ENCODE results near the gene HEMK1. TPM values are rescaled to one million over a fixed set of nuclear protein-coding genes. Genes with fewer than 3 reads are reported as not detected.

Gene HEMK1
- total RNA-seq, 4 donors from 2014 or later: 4.8 to 8.3 (median 6.7) TPM

DNA sequence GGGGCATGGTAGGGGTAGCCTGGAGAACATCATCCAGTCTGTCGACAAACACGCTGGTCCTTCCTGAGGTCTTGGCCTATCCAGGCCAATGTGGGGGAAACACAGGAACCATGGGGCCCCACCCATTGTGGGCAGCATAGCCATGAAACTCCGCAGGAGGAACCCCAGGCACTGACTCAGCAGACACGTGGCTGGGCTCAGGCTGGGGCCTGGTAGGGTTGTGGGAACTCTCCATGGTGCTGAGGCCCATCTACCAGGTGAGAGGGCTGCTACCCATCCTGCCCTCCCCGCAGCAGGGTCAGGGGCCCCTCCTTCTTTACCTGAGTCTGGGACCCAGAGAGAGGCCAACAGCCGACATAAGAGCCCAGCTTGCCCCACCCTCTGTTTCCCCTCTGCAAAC is 43.3 kb upstream of the HEMK1 start:
- TF ChIP-seq, protein P1, sequence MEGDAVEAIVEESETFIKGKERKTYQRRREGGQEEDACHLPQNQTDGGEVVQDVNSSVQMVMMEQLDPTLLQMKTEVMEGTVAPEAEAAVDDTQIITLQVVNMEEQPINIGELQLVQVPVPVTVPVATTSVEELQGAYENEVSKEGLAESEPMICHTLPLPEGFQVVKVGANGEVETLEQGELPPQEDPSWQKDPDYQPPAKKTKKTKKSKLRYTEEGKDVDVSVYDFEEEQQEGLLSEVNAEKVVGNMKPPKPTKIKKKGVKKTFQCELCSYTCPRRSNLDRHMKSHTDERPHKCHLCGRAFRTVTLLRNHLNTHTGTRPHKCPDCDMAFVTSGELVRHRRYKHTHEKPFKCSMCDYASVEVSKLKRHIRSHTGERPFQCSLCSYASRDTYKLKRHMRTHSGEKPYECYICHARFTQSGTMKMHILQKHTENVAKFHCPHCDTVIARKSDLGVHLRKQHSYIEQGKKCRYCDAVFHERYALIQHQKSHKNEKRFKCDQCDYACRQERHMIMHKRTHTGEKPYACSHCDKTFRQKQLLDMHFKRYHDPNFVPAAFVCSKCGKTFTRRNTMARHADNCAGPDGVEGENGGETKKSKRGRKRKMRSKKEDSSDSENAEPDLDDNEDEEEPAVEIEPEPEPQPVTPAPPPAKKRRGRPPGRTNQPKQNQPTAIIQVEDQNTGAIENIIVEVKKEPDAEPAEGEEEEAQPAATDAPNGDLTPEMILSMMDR (IDR thresholded peaks at IDR 0.05): no peak
- DNase-seq (ENCODE audit: low spot score) (no peak), ATAC-seq (ENCODE audit: low FRiP score) (no peak)

DNA sequence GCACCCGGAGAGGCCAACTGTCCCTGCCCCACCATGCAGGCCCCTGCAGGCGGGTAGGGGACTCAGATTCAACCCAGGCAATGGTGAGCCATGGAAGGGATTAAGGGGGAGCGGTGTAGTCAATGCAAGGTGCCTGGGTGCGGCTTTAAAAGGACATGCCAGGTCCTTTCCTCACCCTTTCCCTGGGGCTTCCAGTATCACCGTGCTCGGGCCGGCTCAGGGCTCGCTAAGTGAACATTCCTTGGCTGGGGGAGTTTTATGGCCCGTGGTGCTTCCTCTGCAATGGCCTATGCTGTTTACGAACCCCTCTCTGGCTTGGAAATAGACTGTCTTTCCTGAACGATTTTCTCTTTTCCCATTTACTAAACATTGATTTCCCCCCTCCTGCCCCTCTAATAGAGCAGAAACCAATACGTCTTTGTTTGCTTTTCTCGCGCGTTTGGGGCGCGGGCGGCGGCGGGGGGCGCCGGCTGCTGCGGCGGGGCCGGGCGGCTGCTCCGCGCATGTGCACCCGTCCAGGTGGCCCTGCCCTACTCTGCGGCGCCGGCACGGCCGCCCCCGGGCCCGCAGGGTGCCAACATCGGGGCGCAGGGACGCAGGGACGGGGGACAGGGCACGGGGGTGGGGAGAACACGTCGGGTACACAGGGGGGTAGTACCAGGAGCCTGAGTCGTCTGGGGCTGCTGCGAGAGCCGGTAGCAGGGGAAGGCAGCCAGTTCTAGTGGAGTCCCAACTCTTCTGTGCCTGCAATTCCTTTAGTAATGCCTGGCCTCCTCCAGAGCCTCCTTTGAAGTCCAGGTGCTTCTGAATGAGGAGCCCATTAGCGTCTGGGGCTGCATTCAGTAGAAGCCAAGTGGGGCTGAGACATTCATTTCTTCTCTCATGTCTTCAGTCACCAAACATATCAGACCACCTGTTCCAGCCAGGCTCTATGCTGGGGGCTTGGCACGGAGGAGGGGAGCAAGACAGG is 39.0 kb upstream of the HEMK1 start:
- DNase-seq (ENCODE audit: low spot score) (no peak), ATAC-seq (ENCODE audit: low FRiP score) (no peak)
- TF ChIP-seq, protein P1 (IDR thresholded peaks at IDR 0.05): no peak

DNA sequence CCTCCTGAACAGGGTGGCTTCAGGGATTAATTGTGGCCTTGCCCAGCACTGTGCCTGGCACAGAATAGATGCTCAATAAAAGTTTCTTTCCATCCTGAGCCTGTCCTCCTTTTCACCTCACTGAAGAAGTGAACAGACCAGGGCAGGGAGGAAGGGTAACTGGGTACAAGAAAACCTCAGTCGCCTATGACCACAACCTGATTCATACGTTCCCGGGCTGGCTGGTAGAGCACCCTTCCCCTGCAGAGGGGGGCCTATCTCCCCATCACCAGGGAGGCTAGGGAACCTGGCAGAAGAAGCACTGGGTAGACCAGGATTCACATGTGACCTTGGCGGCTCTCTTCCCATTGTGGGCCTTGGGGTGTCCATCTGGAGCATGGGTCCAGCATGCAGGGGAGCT is 38.1 kb upstream of the HEMK1 start:
- TF ChIP-seq, protein P1 (IDR thresholded peaks at IDR 0.05): no peak
- DNase-seq (ENCODE audit: low spot score): no peak
- no peak for ATAC-seq (ENCODE audit: low FRiP score)

DNA sequence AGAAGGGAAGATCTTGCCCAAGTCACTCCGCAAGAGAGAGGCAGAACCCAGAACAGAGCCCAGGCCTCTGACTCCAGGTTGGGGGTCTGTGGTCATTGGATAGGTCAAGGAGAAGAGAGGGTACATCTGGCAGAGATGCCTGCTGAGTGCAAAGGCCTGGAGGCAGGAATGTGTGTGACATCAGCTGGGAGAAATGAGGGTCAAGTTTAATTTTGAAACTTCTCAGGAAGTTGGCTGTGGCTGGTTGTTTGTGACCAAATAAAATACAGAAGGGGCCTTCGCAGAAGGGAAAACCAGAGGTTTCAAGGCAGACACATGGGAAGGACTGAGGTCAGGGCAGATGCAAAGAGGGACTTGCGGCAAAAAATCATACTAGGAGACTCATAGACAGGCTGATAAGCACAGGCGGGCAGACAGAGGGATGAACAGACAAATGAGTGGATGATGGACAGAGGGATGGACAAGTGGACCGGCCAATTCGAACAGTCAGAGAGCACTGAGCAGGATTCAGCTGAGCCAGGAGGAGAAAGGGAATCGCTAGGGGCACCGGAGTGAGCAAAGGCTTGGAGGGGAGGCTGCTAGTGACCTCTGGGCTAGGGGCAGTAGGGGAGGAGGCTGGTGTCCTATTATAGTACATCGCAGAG is 37.1 kb upstream of the HEMK1 start:
- ATAC-seq (ENCODE audit: low FRiP score) (no peak), DNase-seq (ENCODE audit: low spot score) (no peak)
- TF ChIP-seq, protein P1 (IDR thresholded peaks at IDR 0.05): no peak

DNA sequence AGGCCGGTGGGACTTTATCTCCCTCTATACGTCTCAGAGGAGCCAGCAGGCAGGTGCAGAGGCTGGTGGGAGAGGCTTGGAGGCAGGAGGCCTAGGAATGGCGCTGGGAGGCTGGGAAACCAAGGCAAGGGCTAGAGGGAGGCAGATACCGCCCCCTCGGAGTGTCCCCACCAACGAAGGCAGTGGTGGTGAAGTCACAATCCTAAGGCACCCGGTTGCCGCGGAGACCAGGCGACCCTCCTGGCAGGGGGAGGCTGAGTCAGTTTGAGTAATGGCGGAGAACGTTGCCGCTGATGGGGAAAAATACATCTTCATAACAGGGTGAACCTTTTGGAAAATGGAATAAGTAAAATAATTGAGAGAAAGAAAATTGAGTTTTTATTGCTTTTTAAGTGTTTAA is 36.0 kb upstream of the HEMK1 start:
- DNase-seq (ENCODE audit: low spot score) (no peak), ATAC-seq (ENCODE audit: low FRiP score) (no peak)
- TF ChIP-seq, protein P1 (IDR thresholded peaks at IDR 0.05): no peak

DNA sequence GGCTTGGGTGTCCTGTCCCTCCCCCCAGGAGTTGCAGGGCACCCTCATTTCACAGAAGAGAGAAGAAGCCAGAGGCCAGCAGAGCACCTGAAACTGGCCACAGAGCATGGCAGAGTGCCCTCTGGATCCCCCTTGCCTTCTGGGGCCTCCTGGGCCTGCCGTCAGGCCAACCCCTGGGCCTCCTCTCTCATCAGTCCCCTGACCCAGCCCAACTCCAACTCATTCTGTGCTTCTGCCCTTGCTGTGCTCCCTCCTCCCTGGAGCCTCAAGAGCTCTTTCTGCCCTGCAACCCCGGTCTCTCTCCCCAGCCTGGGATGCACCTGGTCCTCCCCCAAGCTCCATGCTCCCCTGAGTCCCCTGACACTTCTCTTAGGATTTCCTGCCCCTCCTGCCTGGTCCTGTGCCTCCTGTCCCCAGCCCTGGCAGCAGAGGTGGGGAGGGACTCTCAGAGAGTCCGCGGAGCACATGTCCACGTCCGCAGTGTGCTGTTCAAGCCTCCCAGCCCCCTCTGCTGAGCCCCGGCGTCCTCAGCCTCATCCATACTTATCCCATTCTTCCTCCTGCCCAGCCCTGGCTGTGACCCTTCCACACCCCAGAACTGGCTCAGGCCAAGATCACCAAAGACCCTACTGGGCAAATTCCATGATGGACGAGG is 35.4 kb upstream of the HEMK1 start:
- no peak for DNase-seq (ENCODE audit: low spot score)
- TF ChIP-seq, protein P1 (IDR thresholded peaks at IDR 0.05): no peak
- no peak for ATAC-seq (ENCODE audit: low FRiP score)

All from omental fat pad (tissue), 4 donors.